ENCODE data around the gene CORO1A. TPM values are rescaled to one million over a fixed set of nuclear protein-coding genes. Genes with fewer than 3 reads are reported as not detected.
A peak's percentile ranks its signal among the peaks of the same experiment; 100 is the strongest.

Gene CORO1A
- total RNA-seq, 3 donors from 2014 or later: 24.4 to 30.9 (median 24.9) TPM

- Histone ChIP-seq H3K27me3 (no peaks in the 10 kb centered on the region), H3K36me3 (no peaks in the 10 kb centered on the region), H3K4me3 (no peak overlapping the region), H3K4me1 (no peaks in the 10 kb centered on the region), H3K27ac (no peak overlapping the region), H3K9me3 (no peaks in the 10 kb centered on the region)
- DNase-seq (ENCODE audit: low spot score in 2 of 2): no peak
- TF ChIP-seq POLR2AphosphoS5 (IDR thresholded peaks at IDR 0.05): no peak
- TF ChIP-seq POLR2A (IDR thresholded peaks at IDR 0.05): no peak
- no peak for TF ChIP-seq CTCF (IDR thresholded peaks at IDR 0.05)
- intact Hi-C loops (cut with DNase I; ENCODE audit: low total_unique reads): no loop called here
Measured at GRCh38 chr16:30179195-30179594, 4.2 kb upstream of the CORO1A start.

- no peaks in the 10 kb centered on the region for H3K4me1 ChIP-seq
- no peak overlapping the region for H3K4me3 ChIP-seq
- no peak for DNase-seq (ENCODE audit: low spot score in 2 of 2)
- H3K27ac ChIP-seq: no peak overlapping the region
- no peaks in the 10 kb centered on the region for H3K9me3 ChIP-seq
- TF ChIP-seq CTCF (IDR thresholded peaks at IDR 0.05) (no peak), POLR2A (IDR thresholded peaks at IDR 0.05) (no peak), POLR2AphosphoS5 (IDR thresholded peaks at IDR 0.05) (no peak)
- intact Hi-C loops (cut with DNase I; ENCODE audit: low total_unique reads): no loop called here
- no peaks in the 10 kb centered on the region for H3K36me3 ChIP-seq
- no peaks in the 10 kb centered on the region for H3K27me3 ChIP-seq
Measured at GRCh38 chr16:30179931-30180330, 3.5 kb upstream of the CORO1A start.

GRCh38 chr16:30180741-30181140 lies 2.7 kb upstream of the CORO1A start:
- no peak for DNase-seq (ENCODE audit: low spot score in 2 of 2)
- H3K4me1 ChIP-seq: no peaks in the 10 kb centered on the region
- H3K4me3 ChIP-seq: no peak overlapping the region
- intact Hi-C loops (cut with DNase I; ENCODE audit: low total_unique reads): no loop called here
- H3K27ac ChIP-seq: no peak overlapping the region
- TF ChIP-seq POLR2A (IDR thresholded peaks at IDR 0.05) (no peak), CTCF (IDR thresholded peaks at IDR 0.05) (no peak), POLR2AphosphoS5 (IDR thresholded peaks at IDR 0.05) (no peak)
- H3K27me3 ChIP-seq: no peaks in the 10 kb centered on the region
- no peaks in the 10 kb centered on the region for H3K9me3 ChIP-seq
- H3K36me3 ChIP-seq: no peaks in the 10 kb centered on the region

GRCh38 chr16:30184096-30184890 lies 891 bp downstream of the CORO1A start:
- no peaks in the 10 kb centered on the region for H3K27me3 ChIP-seq
- no peaks in the 10 kb centered on the region for H3K36me3 ChIP-seq
- no peak for TF ChIP-seq POLR2A (IDR thresholded peaks at IDR 0.05)
- no peak for TF ChIP-seq CTCF (IDR thresholded peaks at IDR 0.05)
- no peak for TF ChIP-seq POLR2AphosphoS5 (IDR thresholded peaks at IDR 0.05)
- H3K4me1 ChIP-seq: no peaks in the 10 kb centered on the region
- DNase-seq (ENCODE audit: low spot score in 2 of 2): no peak
- intact Hi-C loops (cut with DNase I; ENCODE audit: low total_unique reads): no loop called here
- H3K4me3 ChIP-seq: peak overlapping the region; percentile 48 to 78 (median 66)
- H3K9me3 ChIP-seq: no peaks in the 10 kb centered on the region
- no peak overlapping the region for H3K27ac ChIP-seq

GRCh38 chr16:30184891-30185682 lies 1.7 kb downstream of the CORO1A start:
- no peaks in the 10 kb centered on the region for H3K27me3 ChIP-seq
- no peak for DNase-seq (ENCODE audit: low spot score in 2 of 2)
- no peaks in the 10 kb centered on the region for H3K9me3 ChIP-seq
- intact Hi-C loops (cut with DNase I; ENCODE audit: low total_unique reads): no loop called here
- H3K4me1 ChIP-seq: no peaks in the 10 kb centered on the region
- H3K27ac ChIP-seq: peak overlapping the region in 1 of 2 donors; percentile 25
- H3K36me3 ChIP-seq: no peaks in the 10 kb centered on the region
- H3K4me3 ChIP-seq: peak overlapping the region; percentile 48 to 78 (median 66)
- no peak for TF ChIP-seq POLR2AphosphoS5 (IDR thresholded peaks at IDR 0.05)
- TF ChIP-seq CTCF (IDR thresholded peaks at IDR 0.05): no peak
- no peak for TF ChIP-seq POLR2A (IDR thresholded peaks at IDR 0.05)
